Measurements from ENCODE around the gene GNAO1.

GNAO1 gene

DNA sequence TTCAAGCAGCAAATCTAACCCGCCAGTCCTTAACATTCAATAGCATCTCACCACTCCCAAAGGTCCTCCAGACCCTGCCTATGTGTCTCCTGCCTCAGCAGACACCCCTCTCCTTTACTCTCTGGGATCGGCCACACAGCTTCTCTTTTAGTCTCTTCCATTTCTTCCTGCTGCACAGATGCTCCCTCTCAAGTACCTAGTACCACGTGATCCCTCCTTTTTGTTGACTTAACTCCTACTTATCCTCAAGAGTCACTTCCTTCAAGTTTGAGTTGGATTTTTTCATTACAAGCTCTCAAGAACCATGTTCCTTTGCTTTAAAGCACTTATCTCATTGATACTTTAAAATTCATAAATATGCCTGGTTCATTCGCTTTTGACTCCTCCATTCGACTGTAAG lies 209.2 kb downstream of the GNAO1 start:
- DNase-seq (ENCODE audit: low read depth in 2 of 2) = no peak

GRCh38 chr16:56401482-56401881 lies 210.2 kb downstream of the GNAO1 start:
- DNase-seq (ENCODE audit: low read depth in 2 of 2) = no peak

GRCh38 chr16:56405977-56406672 lies 214.8 kb downstream of the GNAO1 start:
- DNase-seq (ENCODE audit: low read depth in 2 of 2) = no peak

Measured in stimulated activated CD4-positive, alpha-beta T cell treated with anti-CD3 and anti-CD28 coated beads, Interleukin-12 subunit alpha, Interleukin-12 subunit beta, amount 100 ng/mL, for 24 hours (primary cell).